Peyer's patch (tissue), 4 donors: ENCODE data around the gene ERMARD. TPM values are rescaled to one million over a fixed set of nuclear protein-coding genes. Genes with fewer than 3 reads are reported as not detected.

Experiments
- DNase-seq, 3 donors: peaks; one replicate each; pipeline ENCODE4 v3.0.0-alpha.2; 2017 to 2019
- H3K27ac ChIP-seq, 4 donors: fragments of 200-600 bp; sonication (generic); one replicate each; pipeline ENCODE4 v1.5.1; 2016 to 2019
- H3K27me3 ChIP-seq, 2 donors: fragments of 200-600 bp; sonication (generic); one replicate each; pipeline ENCODE4 v1.5.1; 2019
- H3K36me3 ChIP-seq, 3 donors: fragments of 200-600 bp; sonication (generic); one replicate each; pipeline ENCODE4 v1.5.1; 2016 to 2019
- H3K4me1 ChIP-seq, 4 donors: fragments of 200-600 bp; sonication (generic); one replicate each; pipeline ENCODE4 v1.5.1; 2016 to 2019
- H3K4me3 ChIP-seq, 4 donors: fragments of 200-600 bp; sonication (generic); 1 replicate in 3 of 4; 2 replicates in 1 of 4; pipeline ENCODE4 v1.5.1; 2016 to 2019; ENCODE audit warnings: mild to moderate bottlenecking in 1 of 4
- H3K9me3 ChIP-seq, 4 donors: fragments of 200-600 bp; sonication (generic); one replicate each; pipeline ENCODE4 v1.5.1; 2016 to 2019; ENCODE audit warnings: mild to moderate bottlenecking in 1 of 4
- CTCF ChIP-seq, 6 experiments: fragments of 450-650 bp in 4 of 6; fragments of 200-600 bp in 2 of 6; sonication (generic) in 1 of 6; IDR thresholded peaks; one replicate each; pipeline ENCODE4 v1.5.1; 2017 to 2019; ENCODE audit warnings: antibody characterized with exemption in 6 of 6, mild to moderate bottlenecking in 3 of 6, moderate library complexity in 1 of 6
- POLR2A ChIP-seq, 2 donors: fragments of 450-650 bp; IDR thresholded peaks; one replicate each; pipeline ENCODE4 v1.5.1; 2017; ENCODE audit warnings: antibody characterized with exemption in 2 of 2, mild to moderate bottlenecking in 2 of 2, moderate library complexity in 2 of 2
- total RNA-seq, 4 donors: library from RNA; depleted of rRNA; stranded (reverse); fragments of >200 nt; gene quantifications; one replicate each; pipeline ENCODE4 v1.1.0, GENCODE V29; 2016

Gene ERMARD
- total RNA-seq, 4 donors from 2014 or later: 21.7 to 82.5 (median 32.6) TPM

GRCh38 chr6:169811072-169811471 lies 59.6 kb downstream of the ERMARD start:
- no peak for TF ChIP-seq POLR2A (IDR thresholded peaks at IDR 0.05)
- TF ChIP-seq CTCF (IDR thresholded peaks at IDR 0.05): no peak
- Histone ChIP-seq H3K27me3 (no peaks in the 10 kb centered on the region), H3K36me3 (no peaks in the 10 kb centered on the region), H3K4me1 (no peaks in the 10 kb centered on the region), H3K27ac (no peak overlapping the region), H3K4me3 (no peak overlapping the region), H3K9me3 (peaks cover 0 to 1% (median 0%) of the 10 kb centered on the region in 4 donors)
- peak in 2 of 3 donors; percentile 37 to 38 for DNase-seq

- H3K36me3 ChIP-seq: no peaks in the 10 kb centered on the region
- no peak overlapping the region for H3K4me3 ChIP-seq
- H3K27me3 ChIP-seq: no peaks in the 10 kb centered on the region
- peak in 2 of 3 donors; percentile 19 to 33 for DNase-seq
- H3K27ac ChIP-seq: no peak overlapping the region
- no peaks in the 10 kb centered on the region for H3K4me1 ChIP-seq
- peaks cover 0 to 3% (median 0%) of the 10 kb centered on the region in 4 donors for H3K9me3 ChIP-seq
- TF ChIP-seq CTCF (IDR thresholded peaks at IDR 0.05) (no peak), POLR2A (IDR thresholded peaks at IDR 0.05) (no peak)
Observed at GRCh38 chr6:169811521-169812256, 60.3 kb downstream of the ERMARD start.

- no peak overlapping the region for H3K4me3 ChIP-seq
- no peaks in the 10 kb centered on the region for H3K36me3 ChIP-seq
- H3K4me1 ChIP-seq: no peaks in the 10 kb centered on the region
- peaks cover 0 to 3% (median 0%) of the 10 kb centered on the region in 4 donors for H3K9me3 ChIP-seq
- no peak overlapping the region for H3K27ac ChIP-seq
- no peaks in the 10 kb centered on the region for H3K27me3 ChIP-seq
- DNase-seq: peak in 2 of 3 donors; percentile 24 to 37
- TF ChIP-seq CTCF (IDR thresholded peaks at IDR 0.05) (no peak), POLR2A (IDR thresholded peaks at IDR 0.05) (no peak)
Observed at GRCh38 chr6:169812257-169812644, 60.8 kb downstream of the ERMARD start.

GRCh38 chr6:169813969-169814368 lies 62.5 kb downstream of the ERMARD start:
- Histone ChIP-seq H3K36me3 (no peaks in the 10 kb centered on the region), H3K4me1 (no peaks in the 10 kb centered on the region), H3K27ac (no peak overlapping the region), H3K4me3 (no peak overlapping the region), H3K9me3 (peaks cover 0 to 3% (median 0%) of the 10 kb centered on the region in 4 donors), H3K27me3 (no peaks in the 10 kb centered on the region)
- TF ChIP-seq CTCF (IDR thresholded peaks at IDR 0.05) (no peak), POLR2A (IDR thresholded peaks at IDR 0.05) (no peak)
- DNase-seq: peak in 2 of 3 donors; percentile 7 to 29

GRCh38 chr6:169816054-169816453 lies 64.6 kb downstream of the ERMARD start:
- H3K27ac ChIP-seq: no peak overlapping the region
- no peak overlapping the region for H3K4me3 ChIP-seq
- DNase-seq: no peak
- H3K36me3 ChIP-seq: no peaks in the 10 kb centered on the region
- H3K9me3 ChIP-seq: peaks cover 0 to 3% (median 0%) of the 10 kb centered on the region in 4 donors
- no peaks in the 10 kb centered on the region for H3K27me3 ChIP-seq
- H3K4me1 ChIP-seq: no peaks in the 10 kb centered on the region
- TF ChIP-seq POLR2A (IDR thresholded peaks at IDR 0.05) (no peak), CTCF (IDR thresholded peaks at IDR 0.05) (no peak)
